Renal cortex interstitium (tissue), 11 donors: Measurements from ENCODE around the gene CHI3L1. TPM values are rescaled to one million over a fixed set of nuclear protein-coding genes. Genes with fewer than 3 reads are reported as not detected.

Experiments used
- DNase-seq, 11 donors: peaks; one replicate each; pipeline ENCODE4 v3.0.0-alpha.2; 2013; ENCODE audit warnings: low read depth in 9 of 11, low spot score in 4 of 11; ENCODE audit errors: extremely low read depth in 1 of 11
- polyA plus RNA-seq, 3 donors: library from polyadenylated mRNA; unstranded; fragments of 120-200 nt; gene quantifications; one replicate each; pipeline ENCODE4 v1.2.1, GENCODE V29; 2013; ENCODE audit not compliant: insufficient read length in 3 of 3

The CHI3L1 gene
- polyA plus RNA-seq, 3 donors, result 6.7 to 12.4 (median 9.0) TPM

DNA sequence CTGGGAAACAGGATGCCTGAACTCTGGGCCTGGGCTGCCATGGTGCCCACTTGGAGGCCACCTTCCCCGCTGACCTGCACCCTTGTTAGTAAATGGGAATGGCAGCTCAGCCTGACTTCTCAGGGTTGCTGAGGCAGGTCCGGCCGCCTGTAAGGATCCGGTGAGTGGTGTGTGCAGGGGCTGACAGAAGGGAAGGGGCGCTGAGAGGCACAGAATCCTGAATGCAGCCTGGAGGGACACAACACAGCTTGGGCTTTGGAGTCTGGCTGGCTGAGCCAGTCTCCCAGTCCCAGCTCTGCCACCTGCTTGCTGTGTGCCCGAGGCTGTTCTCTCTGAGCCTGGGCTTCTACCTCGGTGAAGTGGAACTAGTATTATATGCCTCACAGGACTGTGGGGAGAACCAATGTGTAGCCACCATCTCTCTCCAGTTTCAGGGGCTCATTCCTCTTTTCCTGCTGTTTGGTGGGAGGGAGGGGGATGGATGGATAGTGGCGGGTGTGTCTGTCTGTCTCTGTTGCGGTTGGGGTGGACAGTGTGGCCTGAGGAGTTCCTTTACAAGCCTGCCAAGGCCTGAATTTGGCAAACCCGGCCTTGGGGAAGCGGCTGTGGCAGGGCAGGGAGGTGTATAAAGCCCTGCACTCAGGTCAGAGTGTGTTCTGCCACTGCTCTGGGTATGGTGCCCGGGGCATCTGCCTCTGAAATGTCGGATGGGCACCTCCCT, 41.0 kb downstream of the CHI3L1 start:
- DNase-seq, result no peak

DNA sequence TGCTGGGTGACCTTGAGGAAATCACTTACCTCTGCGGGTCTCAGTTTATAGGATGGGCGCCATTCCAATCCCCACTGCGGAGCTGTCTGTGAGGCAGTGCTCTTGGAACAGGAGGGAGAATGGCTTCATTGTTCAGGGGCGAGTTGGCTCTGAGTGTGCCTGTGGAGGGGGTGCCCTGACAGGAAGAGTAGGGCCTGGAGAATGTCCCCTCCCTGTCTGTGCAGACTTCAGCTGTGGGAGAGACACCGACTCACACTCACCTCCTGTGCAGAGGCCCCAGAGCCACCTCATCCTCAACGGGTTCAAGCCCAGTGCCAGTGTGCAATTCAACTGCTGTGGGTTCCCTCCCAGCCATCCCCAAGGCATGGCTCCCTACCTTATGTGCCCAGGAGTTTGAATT, 41.8 kb downstream of the CHI3L1 start:
- DNase-seq, result no peak

DNA sequence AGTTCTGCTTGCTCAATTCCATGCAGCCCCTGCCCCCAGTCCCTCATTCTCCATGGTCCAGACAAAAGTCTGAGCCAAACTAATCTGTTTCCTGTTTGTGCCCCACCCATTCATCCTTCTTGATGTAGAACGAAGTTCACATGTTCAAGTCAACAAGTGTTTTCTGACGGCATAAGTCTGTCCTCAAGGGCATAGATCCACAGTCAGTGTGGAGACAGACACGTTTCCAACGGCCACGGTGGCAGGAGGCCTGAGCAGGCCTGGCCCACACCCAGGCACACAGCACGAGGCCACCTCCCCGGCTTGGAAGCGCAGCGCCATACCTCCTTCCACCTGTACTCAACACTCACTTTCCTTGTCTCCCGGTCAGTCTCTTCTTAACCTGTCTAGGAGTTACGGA, 42.9 kb downstream of the CHI3L1 start:
- no peak for DNase-seq

DNA sequence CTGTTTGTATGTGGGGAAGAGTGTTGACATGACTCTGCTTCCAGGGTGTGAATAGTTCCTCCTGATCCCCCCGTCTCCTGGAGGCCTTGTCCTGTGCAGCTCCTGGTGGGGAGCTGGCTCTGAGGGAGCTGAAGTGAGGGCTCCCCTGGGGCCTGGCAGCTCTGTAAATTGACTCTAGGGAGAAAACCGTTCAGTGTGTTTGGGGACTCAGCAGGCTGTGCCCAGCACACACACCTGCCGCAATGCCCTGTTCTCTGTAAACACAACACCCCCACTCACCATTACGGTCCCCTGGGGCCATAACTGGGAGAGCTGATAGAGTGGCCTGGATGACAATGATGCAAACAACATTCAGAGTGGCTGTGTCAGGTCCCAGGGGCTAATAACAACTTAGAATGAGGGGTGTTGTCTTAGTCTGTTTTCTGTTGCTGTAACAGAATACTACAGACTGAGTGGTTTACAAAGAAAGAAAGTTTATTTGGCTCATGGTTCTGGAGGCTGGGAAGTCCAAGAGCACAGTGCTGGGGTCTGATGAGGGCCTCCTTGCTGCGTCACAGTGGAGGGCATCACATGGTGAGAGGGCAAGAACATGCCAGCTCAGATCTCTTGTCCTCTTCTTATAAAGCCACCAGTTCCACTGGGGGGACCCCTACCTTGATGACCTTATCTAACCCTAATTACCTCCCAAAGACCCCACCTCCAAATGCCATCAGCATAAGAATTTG, 43.7 kb downstream of the CHI3L1 start:
- DNase-seq, result no peak

DNA sequence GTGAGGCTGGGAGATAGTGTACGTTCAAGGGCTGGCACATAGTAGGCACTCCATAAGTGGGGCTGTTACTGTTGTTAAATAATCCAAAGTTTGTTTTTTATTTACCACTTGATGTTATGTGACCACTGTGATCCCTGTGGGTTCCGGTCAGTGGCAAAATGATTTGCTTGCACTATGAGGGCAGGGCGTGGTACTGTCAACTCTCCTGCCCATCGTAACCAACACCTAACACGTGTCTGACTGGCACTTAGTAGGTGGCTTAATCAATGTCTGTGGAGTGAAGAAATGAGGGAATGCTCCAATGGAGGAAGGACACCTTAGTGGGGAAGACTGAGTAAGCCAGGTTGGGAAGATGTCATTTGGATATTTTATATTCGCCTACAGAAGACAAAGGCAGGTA, 44.4 kb downstream of the CHI3L1 start:
- DNase-seq, result no peak

DNA sequence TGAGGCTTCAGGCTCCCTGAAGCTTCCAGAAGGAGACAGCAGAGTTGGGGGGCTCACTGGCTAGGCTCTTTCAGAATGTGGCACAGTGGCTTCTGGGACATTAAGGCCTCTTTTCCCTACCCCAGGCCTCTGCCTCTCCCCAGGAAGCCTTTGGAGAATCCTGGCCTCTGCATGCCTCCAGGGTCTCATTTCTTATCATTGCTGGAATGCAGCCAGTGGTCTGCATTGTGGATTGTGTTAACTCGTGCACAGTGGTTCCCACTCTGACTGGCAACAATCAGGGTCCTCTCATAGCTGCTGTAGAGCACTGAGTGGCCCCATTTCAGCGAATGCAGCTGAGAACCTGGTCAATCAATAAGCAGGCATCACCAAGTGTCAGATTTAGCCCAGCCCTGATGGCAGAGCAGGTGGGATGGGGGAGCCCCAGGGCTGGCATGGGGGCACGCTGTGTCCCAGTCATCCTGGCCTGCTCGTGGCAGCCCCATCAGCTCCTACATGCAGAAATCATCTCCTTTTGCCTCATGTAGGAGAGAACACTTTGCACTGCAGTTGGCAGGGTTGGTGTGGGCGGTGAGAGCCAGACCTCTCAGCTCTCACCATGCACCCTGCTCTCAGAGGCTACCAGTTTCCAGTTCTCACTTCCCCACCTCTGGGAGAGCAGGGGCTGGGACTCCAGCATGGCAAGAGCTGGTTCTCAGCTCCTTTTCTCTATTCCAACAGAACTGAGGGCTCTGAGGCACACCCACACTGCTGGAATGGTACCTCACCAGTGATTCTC, 45.6 kb downstream of the CHI3L1 start:
- DNase-seq, result no peak

DNA sequence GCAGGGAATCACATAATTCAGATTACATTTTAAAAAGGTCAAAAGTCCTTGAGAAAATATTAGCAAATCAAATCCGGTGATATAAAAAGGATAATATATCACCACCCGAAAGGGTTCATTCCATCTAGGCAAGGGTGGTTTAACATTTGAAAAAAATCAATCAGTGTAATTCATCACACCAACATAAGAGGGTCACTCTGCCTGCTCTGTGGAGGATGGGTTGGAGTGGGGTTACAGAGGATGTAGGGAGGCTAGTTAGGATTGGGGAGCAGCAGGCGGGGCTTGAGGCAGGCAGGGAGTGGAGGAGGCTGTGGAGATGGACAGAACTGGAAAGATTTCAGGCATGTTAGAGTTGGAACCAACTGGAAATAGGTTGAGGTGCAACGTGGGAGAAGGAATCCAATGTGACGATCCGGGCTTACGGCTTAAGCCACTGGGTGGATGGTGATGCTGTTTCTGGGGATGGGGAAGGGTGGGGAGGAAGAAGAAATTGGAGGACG, 46.5 kb downstream of the CHI3L1 start:
- DNase-seq, result no peak

DNA sequence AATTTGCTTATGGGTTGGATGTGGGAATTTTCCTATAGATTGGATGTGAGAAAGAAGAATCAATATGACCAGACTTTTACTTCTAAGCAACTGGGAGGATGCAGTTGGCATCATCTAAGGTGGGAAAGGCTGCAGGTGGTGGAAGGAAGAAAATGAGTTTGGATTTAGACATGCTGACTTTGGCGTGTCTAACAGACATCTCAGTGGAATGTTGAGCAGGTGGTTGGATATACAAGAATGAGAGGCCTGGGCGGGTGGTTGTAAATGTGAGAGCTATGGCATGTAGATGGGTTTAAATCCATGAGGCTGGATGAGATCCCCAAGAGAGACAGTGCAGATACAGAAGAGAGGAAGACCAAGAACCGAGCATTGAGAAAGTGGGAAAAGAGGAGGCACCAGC, 48.4 kb downstream of the CHI3L1 start:
- DNase-seq, result no peak

DNA sequence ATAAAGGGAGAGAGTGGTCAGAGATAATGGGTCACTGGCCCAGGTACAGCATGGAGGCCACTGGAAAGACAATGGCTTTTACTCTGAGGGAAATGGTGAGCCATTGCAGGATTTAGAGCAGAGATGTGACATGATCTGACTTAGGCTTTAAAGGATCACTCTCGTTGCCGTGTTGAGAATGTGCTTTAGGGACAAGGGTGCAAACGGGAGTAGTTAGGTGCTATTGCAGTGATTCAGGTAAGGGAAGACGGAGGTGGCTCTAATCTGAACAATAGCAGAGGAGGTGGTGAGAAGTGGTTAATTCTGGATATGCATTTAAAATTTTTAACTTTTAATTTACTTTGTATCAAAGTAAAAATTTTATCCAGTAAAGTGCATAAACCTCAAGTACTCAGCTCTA, 49.2 kb downstream of the CHI3L1 start:
- DNase-seq, result no peak

DNA sequence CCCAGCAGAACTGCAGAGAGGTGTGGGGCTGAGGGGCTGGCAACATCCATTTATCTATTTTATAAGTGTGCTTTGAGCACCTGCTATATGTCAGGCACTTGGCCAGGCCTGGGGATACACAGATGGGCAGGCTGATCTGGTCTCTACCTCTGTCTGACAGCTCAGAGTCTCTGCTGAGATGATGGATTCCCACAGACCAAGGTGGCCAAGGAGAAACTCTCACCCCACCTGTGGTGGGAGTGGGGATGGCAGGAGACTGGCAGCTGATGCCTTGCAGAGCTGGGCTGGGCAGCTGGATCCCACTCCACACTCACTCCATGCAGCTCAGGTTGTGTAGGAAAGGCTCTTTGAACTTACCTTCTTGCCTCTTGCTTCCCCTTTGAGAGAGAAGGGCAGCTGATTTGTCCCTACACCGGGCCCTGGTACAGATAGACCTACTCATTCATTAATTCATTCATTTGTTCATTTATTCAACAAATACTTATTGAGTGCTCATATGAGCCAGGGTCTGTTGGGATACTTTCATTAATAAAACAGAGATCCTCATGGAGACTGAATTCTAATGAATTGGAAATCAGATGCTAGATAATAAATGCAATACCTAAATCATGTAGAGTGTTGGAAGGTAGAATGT, 50.0 kb downstream of the CHI3L1 start:
- no peak for DNase-seq

DNA sequence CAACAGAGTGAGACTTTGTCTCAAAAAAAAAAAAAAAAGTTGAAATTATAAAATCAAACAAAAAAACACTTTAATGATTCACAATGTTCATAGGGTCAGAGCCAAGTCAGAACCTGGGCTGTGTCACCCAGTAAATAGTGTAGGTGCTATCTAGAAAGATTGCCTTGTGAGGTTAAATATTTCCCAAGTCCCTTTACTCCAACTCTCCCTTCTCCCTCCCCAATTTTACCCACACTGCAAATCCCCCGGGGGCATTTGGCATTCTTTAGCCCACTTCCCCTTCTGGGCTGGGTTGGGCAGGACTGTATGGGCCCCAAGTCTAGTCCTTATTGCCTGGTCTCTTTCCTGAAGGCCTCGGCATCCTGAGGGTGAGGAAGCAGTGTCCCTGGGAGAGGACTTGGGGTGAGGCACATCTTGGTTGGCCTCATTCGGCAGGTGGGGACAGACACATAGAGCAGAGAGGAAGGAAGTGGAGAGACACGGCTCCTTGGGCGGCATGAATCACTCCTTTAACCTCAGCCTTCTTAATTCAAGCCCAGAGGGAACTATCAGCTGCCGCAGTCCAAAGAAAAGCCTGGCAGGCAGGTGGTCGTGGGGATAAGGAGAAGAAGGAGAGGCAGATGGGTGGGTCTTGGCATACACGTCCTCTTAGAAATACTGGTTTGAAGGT, 50.7 kb downstream of the CHI3L1 start:
- DNase-seq, result no peak

DNA sequence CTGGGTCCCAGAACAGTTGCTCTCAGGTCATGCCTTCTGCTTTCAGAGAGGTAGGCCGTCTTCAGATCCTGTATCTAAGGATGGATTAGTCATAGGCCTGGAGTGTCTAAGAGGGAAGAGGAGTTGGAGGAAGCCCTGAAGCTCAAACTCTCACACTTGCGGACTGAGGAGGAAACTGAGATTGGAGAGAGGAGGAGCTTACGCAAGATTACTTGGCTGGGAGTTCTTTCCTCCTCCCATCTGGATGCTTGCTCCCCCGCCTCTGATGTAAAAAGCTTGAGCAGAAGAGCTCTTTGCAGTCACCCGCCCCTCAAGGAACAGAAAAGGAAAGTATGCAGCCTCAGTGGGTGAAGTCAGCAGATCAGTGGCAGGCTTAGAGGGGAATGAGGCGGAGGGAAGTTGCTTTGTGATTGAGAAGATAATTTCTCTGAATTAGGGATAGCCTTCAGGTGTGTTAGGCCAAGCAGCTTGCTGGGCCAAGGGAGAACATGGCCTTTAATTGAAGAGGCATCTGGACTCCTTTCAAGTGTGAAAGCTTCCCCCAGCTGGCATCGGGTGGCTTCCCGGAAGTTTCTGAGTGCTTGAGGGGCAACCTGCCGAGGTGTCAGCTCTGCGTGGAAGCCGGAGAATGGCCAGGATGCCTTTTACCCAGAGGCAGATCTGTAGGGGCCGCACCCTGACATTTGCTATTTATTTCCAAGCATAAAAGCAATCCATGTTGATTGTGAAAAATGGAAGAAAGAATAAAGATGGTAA, 52.4 kb downstream of the CHI3L1 start:
- no peak for DNase-seq

DNA sequence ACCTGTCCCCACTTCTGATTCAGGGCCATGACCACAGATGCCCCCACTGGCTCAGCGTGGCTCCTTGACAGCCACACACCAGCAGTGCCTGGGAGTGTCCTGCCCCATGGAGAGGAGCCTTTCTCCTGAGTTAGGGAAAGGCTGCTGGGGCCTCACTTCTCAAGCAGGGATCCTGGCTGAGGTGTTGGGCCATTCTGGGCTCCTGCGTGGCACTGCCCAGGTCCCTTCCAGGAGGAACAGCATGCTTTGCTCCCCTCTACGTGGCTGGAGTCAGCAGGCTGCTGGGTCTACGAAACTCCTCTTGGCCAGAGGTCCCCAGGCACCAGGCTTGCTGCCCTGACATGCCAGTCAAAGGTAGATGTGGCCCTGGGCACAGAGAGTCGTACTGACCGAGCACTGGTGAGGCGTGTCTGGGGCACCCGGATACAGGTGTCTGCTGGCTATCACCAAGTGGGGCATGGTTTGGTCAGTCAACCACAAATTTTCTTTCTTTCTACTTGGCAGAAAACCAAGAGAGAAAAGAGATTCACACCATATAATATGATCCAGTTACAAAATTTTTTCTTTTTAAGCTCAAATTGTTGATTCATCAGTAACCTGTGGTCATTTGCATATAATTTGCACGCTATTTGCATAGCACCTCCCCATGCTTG, 54.8 kb downstream of the CHI3L1 start:
- no peak for DNase-seq

DNA sequence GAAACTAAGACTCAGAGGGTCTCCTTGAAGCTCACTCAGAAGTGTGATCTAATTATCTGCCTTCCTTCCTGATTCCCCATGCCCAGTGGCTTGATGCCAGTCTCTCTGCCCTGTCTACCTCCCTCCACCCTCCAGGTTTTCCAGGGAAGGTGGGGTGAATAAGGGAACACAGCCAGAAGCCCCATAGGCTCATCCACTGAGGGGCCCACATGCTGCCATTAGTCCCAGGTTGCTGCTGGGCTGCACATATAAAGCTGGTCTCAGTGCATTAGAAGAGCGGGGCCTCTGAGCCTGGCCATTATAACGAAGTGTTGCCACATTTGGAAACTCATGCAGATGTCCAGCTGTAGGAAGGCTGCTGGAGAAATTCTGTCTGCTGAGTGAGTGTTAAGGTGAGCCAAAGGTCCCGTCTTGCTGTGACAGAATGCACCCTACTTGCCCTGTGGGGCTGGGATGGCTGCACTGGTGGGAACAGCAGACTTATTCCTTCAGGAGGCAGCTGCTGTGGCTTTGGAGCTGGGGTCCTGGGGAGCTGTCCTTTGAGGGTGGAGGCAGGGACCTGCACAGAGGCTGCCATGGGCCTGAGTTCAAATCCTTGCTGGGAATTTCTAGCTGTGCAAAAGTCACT, 56.0 kb downstream of the CHI3L1 start:
- DNase-seq, result no peak

DNA sequence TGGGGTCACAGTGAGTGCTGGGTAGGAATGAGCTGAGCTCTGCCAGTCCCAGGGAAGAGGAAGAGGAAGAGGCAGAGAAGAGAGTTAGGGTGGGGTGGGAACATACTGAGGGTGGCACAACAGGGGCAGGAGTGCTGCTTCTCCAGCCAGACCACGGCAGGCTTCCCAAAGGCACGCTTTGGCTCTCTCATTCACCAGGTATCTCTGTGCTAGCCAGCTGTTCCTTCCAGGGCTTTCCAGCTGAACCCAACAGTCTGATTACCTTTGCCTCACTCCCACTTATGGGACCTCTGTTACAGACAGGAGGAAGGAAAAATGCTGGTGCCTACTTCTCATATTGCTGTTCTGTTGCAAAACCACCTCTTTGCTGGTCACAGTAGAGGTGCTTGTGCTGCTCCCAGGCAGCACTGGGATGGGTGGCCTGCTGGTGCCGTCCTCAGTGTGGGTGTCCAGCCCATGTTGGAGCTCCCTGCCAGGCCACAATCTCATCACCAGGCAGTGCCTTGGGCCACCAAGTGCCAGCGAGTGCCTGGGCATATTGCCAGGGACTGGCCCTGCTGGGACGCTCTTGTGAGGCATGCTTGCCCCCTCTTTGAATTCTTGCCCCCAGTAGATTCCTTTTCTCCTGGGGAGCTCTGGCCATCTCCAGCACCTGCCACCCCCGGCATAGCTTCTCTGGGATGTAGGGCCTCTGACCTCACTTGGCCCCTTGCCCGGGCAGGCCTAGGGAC, 56.8 kb downstream of the CHI3L1 start:
- DNase-seq, result no peak
